HG02870 (cell line): ENCODE data around the gene MTHFSD.

ENCODE experiments used
- ATAC-seq: cut with Tn5 transposase; IDR thresholded peaks from one replicate; pipeline ENCODE4 v1.9.1; 2021; ENCODE audit warnings: mild to moderate bottlenecking, moderate library complexity; ENCODE audit not compliant: unreplicated experiment

Gene MTHFSD

DNA sequence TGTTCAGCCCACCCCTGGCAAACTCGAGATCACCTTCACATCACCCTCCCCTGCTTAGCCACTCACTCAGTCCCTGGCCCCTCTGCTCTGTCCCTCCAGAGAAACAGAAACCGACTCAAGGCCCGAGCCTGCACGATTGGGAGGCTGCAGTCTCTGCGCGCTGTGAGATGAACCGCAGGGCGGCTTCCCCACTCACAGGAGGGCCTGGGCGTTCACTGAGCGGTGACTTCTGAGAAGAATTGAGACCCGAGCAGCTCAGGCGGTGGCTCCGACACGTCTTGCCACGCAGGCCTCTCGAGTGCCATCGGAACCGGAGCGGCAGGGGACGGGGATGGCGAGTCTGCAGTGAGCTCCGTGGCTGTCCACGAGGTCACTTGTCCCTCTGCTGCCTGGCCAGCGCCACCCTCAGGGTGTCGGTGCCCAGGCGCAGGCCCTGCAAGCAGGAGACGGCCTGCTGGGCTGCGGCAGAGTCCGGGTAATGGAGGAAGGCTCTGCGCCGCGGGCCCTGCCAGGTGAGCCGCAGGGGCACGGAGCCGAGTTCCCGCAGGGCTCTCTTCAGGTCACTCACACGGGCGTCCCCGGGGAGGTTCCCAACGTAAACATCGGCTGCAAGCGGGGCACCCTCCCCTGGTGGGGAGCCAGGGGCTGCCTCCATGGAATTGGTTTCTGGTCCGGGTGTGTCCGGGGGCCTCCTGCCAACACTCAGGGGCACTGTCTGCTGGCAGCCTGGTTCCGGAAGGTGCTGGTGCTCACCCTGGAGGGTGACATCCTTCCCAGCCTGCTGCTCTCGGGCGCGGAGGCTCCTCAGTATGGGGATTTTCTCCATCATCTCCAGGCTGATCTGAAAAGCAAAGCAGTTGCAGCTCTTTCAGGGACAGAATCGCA, 23.2 kb downstream of the MTHFSD start:
- ATAC-seq, result no peak

- ATAC-seq, result no peak
Measured at GRCh38 chr16:86531191-86531545, 23.9 kb downstream of the MTHFSD start.

DNA sequence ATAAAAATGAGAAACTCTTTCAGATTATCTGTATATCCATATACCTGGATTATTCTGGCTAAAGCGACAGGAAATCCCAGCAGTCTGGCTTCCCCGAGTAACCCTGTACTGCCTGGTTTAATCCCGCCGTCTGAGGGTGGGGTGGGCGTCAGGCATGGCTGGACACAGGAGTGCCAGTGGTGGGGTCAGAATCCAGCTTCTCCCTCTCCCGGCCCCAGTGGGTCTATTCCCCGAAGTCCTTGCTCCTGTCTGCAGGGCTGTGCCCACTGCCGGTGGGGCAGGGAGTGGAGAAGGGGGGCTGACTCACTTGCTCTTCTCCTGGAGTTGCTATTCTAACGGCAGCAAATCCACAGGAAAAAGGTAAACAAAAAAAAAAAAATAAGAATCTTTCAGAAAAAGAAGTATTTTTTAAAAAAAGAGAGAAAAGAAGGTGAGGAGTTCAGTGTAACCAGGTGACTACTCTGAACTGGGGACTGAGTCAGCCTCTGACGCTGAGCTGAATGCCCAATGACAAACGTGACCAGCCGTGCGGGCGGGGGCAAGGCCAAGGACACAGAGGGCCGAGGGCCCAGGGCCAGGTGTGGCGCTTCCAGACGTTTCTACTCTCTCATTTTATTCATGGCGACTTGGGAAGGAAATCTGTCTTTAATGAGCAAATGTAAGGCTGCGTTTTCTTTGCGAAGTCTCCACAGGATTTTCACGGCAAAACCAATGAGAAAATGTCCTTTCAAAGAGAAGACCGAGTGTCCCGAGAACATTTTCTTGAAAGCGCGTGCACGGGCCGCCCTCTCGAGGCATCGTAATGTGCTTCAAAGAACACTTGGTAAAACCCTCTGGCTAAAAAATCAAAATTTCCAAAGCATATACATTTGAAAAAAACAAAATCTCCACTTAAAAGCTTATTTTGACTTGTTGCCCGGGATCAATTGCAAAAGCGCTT, 24.5 kb downstream of the MTHFSD start:
- no peak for ATAC-seq

- no peak for ATAC-seq
Measured at GRCh38 chr16:86529160-86529559, 25.9 kb downstream of the MTHFSD start.

DNA sequence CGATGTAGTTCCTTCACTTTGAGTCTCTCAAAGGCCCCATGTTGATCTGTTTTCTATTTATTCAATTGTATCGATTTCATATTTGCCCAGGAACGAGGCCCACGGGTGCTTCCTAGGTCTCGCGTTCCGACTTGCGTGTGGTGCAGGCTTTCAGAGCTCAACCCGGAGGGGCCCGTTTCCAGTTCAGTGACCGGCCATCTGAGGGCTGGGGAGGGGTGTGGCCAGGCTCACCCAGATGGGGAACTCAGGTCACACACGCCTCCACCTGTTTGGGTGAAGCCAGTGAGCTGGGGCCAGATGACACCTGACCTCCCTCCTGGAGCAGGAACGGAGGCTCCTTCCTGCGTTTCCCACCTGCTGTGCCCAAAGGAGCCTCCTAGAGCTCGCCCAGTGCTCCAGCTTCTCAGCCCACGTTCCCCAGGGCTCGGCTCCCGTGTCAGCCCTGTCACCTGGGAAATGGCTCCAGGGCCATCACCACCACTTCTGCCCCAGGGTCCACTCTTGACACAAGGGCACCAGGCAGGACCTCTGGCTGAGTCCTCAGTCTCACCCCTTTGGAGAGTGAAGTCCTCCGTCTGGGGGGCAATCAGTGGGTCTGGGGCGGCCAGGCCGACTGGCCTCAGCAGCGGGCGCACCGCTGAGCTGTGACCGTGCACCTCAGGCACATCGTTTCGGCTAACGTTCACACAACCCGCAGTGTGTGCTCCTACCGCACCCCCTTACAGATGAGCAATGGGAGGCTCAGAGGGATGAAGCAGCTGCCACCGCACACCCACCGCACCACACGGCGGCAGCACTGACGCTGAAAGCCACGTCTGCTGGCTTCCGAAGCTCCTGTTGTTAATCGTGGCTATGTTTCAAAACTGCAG, 26.7 kb downstream of the MTHFSD start:
- no peak for ATAC-seq

- no peak for ATAC-seq
Measured at GRCh38 chr16:86527366-86527765, 27.7 kb downstream of the MTHFSD start.

DNA sequence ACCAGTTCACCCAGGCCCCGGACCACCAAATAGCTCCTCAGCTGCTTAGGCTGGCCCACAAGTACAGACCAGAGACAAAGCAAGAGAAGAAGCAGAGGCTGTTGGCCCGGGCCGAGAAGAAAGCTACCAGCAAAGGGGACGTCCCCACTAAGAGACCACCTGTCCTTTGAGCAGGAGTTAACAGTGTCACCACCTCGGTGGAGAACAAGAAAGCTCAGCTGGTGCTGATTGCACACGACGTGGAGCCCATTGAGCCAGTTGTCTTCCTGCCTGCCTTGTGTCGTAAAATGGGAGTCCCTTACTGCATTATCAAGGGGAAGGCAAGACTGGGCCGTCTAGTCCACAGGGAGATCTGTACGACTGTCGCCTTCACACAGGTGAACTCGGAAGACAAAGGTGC, 29.3 kb downstream of the MTHFSD start:
- ATAC-seq, result no peak

- ATAC-seq, result no peak
Measured at GRCh38 chr16:86524029-86524428, 31.0 kb downstream of the MTHFSD start.

- ATAC-seq, result no peak
Measured at GRCh38 chr16:86523166-86523740, 31.8 kb downstream of the MTHFSD start.

DNA sequence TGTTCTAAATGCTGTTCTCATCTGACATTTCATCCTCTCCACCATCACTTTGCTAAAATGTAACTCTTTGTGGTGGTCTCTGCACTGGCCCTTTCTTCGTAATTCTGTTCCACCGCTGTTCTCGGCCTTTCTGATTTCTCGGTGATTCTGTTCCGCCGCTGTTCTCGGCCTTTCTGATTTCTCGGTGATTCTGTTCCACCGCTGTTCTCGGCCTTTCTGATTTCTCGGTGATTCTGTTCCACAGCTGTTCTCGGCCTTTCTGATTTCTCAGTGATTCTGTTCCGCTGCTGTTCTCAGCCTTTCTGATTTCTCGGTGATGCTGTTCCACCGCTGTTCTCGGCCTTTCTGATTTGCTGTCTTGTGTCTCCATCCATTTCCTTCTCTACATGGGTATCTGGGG, 32.4 kb downstream of the MTHFSD start:
- ATAC-seq, result no peak

DNA sequence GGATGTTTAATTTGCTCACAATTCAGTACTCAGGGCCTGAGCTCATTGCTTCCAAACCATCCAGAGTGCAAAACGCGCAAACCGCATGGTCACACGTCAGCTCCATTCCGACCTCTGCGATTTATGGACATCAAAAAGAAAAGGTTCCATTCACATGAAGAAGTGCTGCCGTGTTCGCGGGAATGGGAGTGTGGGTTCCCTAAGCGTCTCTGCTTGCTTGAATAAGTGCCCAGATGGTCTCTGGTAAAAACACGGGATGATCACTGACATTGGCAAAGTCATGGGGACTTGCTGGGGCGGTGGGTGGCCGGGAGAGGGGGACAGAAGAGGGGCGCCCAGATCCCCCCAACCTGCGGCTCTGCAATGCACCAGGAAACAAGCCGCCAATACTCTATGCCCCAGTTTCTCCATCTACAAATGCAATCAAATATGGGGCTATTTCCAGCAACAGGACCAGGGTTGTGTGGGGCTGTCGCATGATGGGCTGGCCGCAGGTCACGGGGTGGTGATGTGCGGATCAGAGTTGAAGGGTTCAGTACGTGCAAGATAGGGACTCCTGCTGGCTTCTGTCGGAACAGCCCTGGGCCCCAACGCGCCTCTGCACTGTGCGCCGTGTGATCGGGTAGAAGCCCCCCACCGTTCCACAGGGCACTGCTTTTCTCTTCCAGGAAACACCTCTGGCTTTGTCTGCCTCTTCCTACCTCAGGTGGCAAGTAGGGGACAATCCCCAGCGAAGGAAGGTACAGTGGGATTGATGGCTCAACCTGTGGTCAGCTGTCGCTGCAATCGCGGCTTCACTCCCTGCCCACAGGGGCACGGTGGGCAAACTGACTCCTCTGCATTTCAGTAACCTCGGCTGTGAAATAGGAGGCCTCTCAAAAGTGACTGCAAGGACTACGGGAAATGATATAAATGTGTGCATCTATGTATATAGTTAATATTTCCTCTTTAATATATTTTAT, 33.5 kb downstream of the MTHFSD start:
- ATAC-seq, result no peak

GRCh38 chr16:86520317-86521210, 34.5 kb downstream of the MTHFSD start:
- no peak for ATAC-seq

GRCh38 chr16:86519649-86520316, 35.3 kb downstream of the MTHFSD start:
- no peak for ATAC-seq

GRCh38 chr16:86519007-86519648, 35.9 kb downstream of the MTHFSD start:
- ATAC-seq, result no peak

DNA sequence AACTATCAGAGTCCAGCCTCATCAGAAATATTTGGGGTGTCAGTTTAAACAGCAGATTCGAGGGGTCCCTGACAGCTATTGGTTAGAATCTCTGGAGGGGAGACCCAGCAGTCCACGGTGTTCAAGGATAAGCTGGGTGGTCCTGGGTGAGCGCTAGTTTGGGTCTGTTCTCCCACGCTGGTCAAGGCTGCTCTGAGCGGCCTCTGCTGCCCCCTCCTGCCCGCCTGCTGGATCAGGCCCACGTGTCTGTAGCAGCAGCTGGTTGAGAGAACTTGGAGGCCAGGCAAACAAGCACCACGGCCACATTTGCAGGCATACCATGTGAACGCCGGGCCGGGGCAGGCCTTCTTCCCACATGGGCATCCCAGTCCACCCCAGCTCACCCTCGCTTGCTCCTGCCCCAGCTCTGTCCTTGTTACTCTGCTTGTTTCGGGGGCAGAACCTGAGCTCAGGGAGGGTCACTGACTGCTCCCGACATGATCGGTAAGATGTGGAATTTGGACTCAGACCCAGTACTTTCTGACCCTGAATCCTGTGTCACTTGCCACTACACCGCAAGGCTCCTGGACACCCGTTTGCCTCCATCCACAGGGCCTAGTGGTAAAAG, 37.3 kb downstream of the MTHFSD start:
- no peak for ATAC-seq

DNA sequence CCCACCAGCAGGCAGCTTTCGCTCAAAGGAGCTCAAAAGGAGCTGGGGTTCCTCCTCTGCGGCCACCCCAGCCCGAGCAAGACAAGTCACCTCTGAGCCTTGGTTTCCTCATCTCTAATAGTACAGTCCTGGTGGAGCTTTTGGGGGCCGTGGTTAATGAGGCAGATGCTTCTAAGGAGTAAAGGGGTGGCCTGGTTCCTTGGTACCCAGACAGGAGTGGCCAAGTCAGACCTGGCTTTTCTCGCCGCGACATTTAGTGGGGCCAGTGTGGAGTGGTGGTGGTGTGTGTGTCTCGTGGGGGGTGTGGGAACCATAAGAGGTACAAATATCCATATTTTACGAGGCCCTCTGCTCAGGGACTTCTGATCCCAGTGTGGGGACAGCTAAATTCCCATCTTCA, 38.0 kb downstream of the MTHFSD start:
- ATAC-seq, result no peak

- no peak for ATAC-seq
Measured at GRCh38 chr16:86516623-86517003, 38.4 kb downstream of the MTHFSD start.
